ENCODE measurements around the gene TMEM63A.

- no peak for TF ChIP-seq CTCF (conservative IDR thresholded peaks at IDR 0.05)
- TF ChIP-seq EZH2 (IDR thresholded peaks at IDR 0.05; ENCODE audit: low read depth): no peak
Measured at GRCh38 chr1:225840713-225841112, 41.5 kb downstream of the TMEM63A start.

Measured in PC-9 (cell line).